B cell (primary cell): ENCODE results near the gene CRIM1. TPM values are rescaled to one million over a fixed set of nuclear protein-coding genes. Genes with fewer than 3 reads are reported as not detected.

ENCODE experiments used
- ATAC-seq: fragments of 200-7000 bp; cut with Tn5 transposase; one replicate; pipeline ENCODE4 v1.10.0; 2021; ENCODE audit warnings: low read depth, mild to moderate bottlenecking, moderate number of reproducible peaks, moderate library complexity
- CTCF ChIA-PET: fragments of 350-600 bp; sonication (Branson Sonifier 250); formaldehyde crosslinking; loops from one replicate; lab custom pipeline; 2021; ENCODE audit warnings: antibody characterized with exemption, inconsistent platforms; lab: Charles Lee
- POLR2A ChIA-PET: fragments of 350-600 bp; sonication (Branson Sonifier 250); formaldehyde crosslinking; loops from one replicate; lab custom pipeline; 2021; ENCODE audit warnings: antibody characterized with exemption; lab: Charles Lee
- DNase-seq: peaks from one replicate; pipeline ENCODE4 v3.0.0; 2013
- H2AFZ ChIP-seq: 2 replicates; pipeline ENCODE4 v1.6.1; 2012; ENCODE audit warnings: mild to moderate bottlenecking, low read depth, low read length; ENCODE audit not compliant: insufficient read depth, poor library complexity, severe bottlenecking
- H3K27ac ChIP-seq, 2 donors: 1 replicate in 1 of 2; 2 replicates in 1 of 2; pipeline ENCODE4 v1.5.1; 2012 to 2013; ENCODE audit warnings: low read length in 2 of 2, mild to moderate bottlenecking in 2 of 2, moderate library complexity in 1 of 2
- H3K27me3 ChIP-seq, 4 experiments: fragments of 200-600 bp in 1 of 4; sonication (generic) in 1 of 4; replicated peaks in 1 of 4; 1 replicate in 2 of 4; 2 replicates in 2 of 4; pipeline versions ENCODE4 v1.6.1 to v1.7.0; 2013 to 2016; ENCODE audit warnings: low read length in 3 of 4, mild to moderate bottlenecking in 2 of 4, mixed read lengths in 1 of 4, moderate library complexity in 1 of 4; ENCODE audit not compliant: insufficient read depth in 4 of 4, control insufficient read depth in 3 of 4; ENCODE audit errors: control extremely low read depth in 1 of 4
- H3K36me3 ChIP-seq, 2 experiments: replicated peaks in 1 of 2; 1 replicate in 1 of 2; 2 replicates in 1 of 2; pipeline versions ENCODE4 v1.6.1 to v1.7.1; 2013; ENCODE audit warnings: low read length in 1 of 2; ENCODE audit not compliant: insufficient read depth in 2 of 2, control insufficient read depth in 1 of 2; ENCODE audit errors: control extremely low read depth in 1 of 2, extremely low read depth in 1 of 2
- H3K4me1 ChIP-seq, 2 donors: fragments of 200-600 bp in 1 of 2; sonication (generic) in 1 of 2; 1 replicate in 1 of 2; 2 replicates in 1 of 2; pipeline versions ENCODE4 v1.5.1 to v1.6.1; 2013 to 2017; ENCODE audit warnings: low read length in 2 of 2; ENCODE audit not compliant: control insufficient read depth in 2 of 2, insufficient read depth in 2 of 2
- H3K4me2 ChIP-seq: replicated peaks from 2 replicates; pipeline ENCODE3; 2012; ENCODE audit warnings: mild to moderate bottlenecking, low read depth, low read length; ENCODE audit not compliant: poor library complexity, severe bottlenecking
- H3K4me3 ChIP-seq, 5 experiments: fragments of 200-600 bp in 1 of 5; sonication (generic) in 1 of 5; 1 replicate in 3 of 5; 2 replicates in 2 of 5; pipeline versions ENCODE4 v1.5.1 to v1.7.0; 2011 to 2016; ENCODE audit warnings: low read length in 4 of 5, mild to moderate bottlenecking in 4 of 5, low read depth in 2 of 5, control low read depth in 1 of 5, moderate library complexity in 1 of 5; ENCODE audit not compliant: insufficient read depth in 1 of 5; ENCODE audit errors: control extremely low read depth in 1 of 5, extremely low read depth in 1 of 5
- H3K79me2 ChIP-seq: fragments of 200-600 bp; sonication (generic); one replicate; pipeline ENCODE4 v1.6.0; 2016; ENCODE audit warnings: low read length; ENCODE audit not compliant: control insufficient read depth, insufficient read depth
- H3K9ac ChIP-seq: fragments of 200-600 bp; sonication (generic); 2 replicates; pipeline ENCODE4 v1.6.1; 2017; ENCODE audit warnings: mild to moderate bottlenecking, low read length, moderate library complexity
- H3K9me3 ChIP-seq, 3 donors: one replicate each; pipeline versions ENCODE4 v1.6.1 to v1.7.1; 2013; ENCODE audit warnings: low read length in 2 of 3; ENCODE audit not compliant: control insufficient read depth in 2 of 3, insufficient read depth in 1 of 3; ENCODE audit errors: control extremely low read depth in 1 of 3
- H4K20me1 ChIP-seq: 2 replicates; pipeline ENCODE4 v1.6.0; 2012; ENCODE audit warnings: mild to moderate bottlenecking, low read length; ENCODE audit not compliant: insufficient read depth, control insufficient read depth, poor library complexity, severe bottlenecking
- H3K27ac Mint-ChIP-seq: one replicate; pipeline ENCODE4 v1.8.0; 2021; ENCODE audit warnings: mixed read lengths
- H3K27me3 Mint-ChIP-seq: one replicate; pipeline ENCODE4 v1.8.0; 2021; ENCODE audit warnings: mixed read lengths
- H3K4me1 Mint-ChIP-seq: one replicate; pipeline ENCODE4 v1.8.0; 2021; ENCODE audit warnings: mixed read lengths
- H3K4me3 Mint-ChIP-seq: one replicate; pipeline ENCODE4 v1.8.0; 2021; ENCODE audit warnings: mixed read lengths
- H3K9me3 Mint-ChIP-seq: one replicate; pipeline ENCODE4 v1.8.0; 2022; ENCODE audit warnings: mixed read lengths; ENCODE audit not compliant: insufficient read depth
- EZH2 ChIP-seq: IDR thresholded peaks from 2 replicates; pipeline ENCODE4 v1.6.1; 2012; ENCODE audit warnings: borderline replicate concordance, low read depth, mild to moderate bottlenecking, moderate library complexity, low read length; ENCODE audit not compliant: insufficient read depth, poor library complexity, severe bottlenecking
- WGBS: methylation state at CpG from one replicate; pipeline ENCODE4 v1.1.5; 2013; ENCODE audit warnings: missing lambda C conversion rate; ENCODE audit not compliant: insufficient coverage; 5-methylcytosine and 5-hydroxymethylcytosine counted together
- intact Hi-C: fragments of 100-400 bp; cut with micrococcal nuclease; formaldehyde crosslinking; loops from one replicate; pipeline ENCODE4 v1.10.0; 2022
- polyA plus RNA-seq: library from polyadenylated mRNA; depleted of rRNA; stranded (reverse); fragments of >200 nt; gene quantifications from 2 replicates; pipeline ENCODE4 v1.2.3, GENCODE V29; 2012
- total RNA-seq, 2 donors: library from RNA; stranded (reverse); fragments of 120-200 nt in 1 of 2; gene quantifications; 1 replicate in 1 of 2; 2 replicates in 1 of 2; pipeline versions ENCODE4 v1.2.3 to v1.2.4, GENCODE V29; 2013 to 2022
- TF ChIP-seq, protein P1 (sequence below): fragments of 200-600 bp; IDR thresholded peaks from one replicate; pipeline ENCODE4 v1.8.0; 2022; ENCODE audit warnings: antibody characterized with exemption, mild to moderate bottlenecking

CRIM1 gene
- total and polyA plus RNA-seq, 2 donors (not counting 1 experiment from before 2014, with no cell fraction given): 1.3 to 5.0 TPM

DNA sequence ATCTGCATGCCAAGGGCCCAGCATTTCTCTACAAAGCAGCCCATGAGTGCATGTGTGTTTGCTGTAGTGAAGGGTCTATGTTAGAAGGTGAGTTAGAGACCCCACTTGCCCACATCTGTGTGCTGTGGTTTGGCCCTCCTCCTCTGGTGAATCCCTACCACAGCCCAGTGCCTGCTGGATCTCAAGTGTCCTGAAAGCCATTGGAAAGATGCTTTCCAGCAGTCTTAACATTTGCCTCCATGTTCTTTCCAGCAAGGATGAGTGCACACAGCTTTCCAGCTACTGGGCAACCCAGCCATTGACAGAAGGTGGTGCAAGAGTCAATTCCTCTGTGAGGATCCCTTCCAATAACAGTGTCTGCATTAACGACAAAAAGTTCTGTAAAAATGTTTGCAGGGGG is 13.6 kb downstream of the CRIM1 start:
- Histone ChIP-seq H3K9me3 (no peaks in the 10 kb centered on the region), H3K79me2 (peaks cover 22% of the 10 kb centered on the region), H3K4me1 (no peaks in the 10 kb centered on the region), H3K4me3 (no peak overlapping the region), H3K4me2 (no peak overlapping the region), H3K36me3 (no peaks in the 10 kb centered on the region), H3K27ac (no peak overlapping the region), H3K9ac (no peak overlapping the region), H3K27me3 (no peaks in the 10 kb centered on the region), H2AFZ (no peak overlapping the region), H4K20me1 (no peaks in the 10 kb centered on the region)
- intact Hi-C loops: no loop called here
- H3K4me1 Mint-ChIP-seq: no peaks in the 10 kb centered on the region
- DNase-seq (no peak), ATAC-seq (no peak)
- H3K27ac Mint-ChIP-seq: no peak overlapping the region
- no peaks in the 10 kb centered on the region for H3K9me3 Mint-ChIP-seq
- no CpG with 5 or more reads among the region's 1 CpG for WGBS
- TF ChIP-seq, protein P1, sequence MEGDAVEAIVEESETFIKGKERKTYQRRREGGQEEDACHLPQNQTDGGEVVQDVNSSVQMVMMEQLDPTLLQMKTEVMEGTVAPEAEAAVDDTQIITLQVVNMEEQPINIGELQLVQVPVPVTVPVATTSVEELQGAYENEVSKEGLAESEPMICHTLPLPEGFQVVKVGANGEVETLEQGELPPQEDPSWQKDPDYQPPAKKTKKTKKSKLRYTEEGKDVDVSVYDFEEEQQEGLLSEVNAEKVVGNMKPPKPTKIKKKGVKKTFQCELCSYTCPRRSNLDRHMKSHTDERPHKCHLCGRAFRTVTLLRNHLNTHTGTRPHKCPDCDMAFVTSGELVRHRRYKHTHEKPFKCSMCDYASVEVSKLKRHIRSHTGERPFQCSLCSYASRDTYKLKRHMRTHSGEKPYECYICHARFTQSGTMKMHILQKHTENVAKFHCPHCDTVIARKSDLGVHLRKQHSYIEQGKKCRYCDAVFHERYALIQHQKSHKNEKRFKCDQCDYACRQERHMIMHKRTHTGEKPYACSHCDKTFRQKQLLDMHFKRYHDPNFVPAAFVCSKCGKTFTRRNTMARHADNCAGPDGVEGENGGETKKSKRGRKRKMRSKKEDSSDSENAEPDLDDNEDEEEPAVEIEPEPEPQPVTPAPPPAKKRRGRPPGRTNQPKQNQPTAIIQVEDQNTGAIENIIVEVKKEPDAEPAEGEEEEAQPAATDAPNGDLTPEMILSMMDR: no peak
- no peak for TF ChIP-seq EZH2
- no peak overlapping the region for H3K4me3 Mint-ChIP-seq
- POLR2A ChIA-PET: no interaction called here
- CTCF ChIA-PET: no interaction called here
- peaks cover 11% of the 10 kb centered on the region for H3K27me3 Mint-ChIP-seq

DNA sequence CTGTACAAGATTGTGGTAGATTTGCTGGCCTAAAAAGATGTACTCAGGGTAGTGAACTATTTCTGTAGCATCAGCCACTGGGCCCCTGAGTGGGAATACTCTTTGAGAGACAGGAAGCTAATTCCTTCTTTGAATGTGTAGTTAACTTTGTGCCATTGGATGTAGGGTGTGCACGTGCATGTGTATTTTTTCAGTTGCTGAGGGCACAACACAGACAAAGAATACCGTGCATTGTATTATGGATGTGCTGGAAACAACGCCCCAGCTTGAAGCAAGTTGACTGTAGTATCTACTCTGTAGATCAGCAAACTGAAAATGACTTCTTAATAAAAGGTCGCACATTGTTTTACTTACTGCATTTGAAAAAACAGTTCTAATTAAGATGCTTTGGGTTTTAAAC is 14.1 kb downstream of the CRIM1 start:
- H4K20me1 ChIP-seq: no peaks in the 10 kb centered on the region
- Mint-ChIP-seq H3K27ac (no peak overlapping the region), H3K4me3 (no peak overlapping the region), H3K4me1 (no peaks in the 10 kb centered on the region), H3K27me3 (peaks cover 10% of the 10 kb centered on the region), H3K9me3 (no peaks in the 10 kb centered on the region)
- POLR2A ChIA-PET: no interaction called here
- no peak overlapping the region for H3K9ac ChIP-seq
- no peaks in the 10 kb centered on the region for H3K27me3 ChIP-seq
- H3K27ac ChIP-seq: no peak overlapping the region
- H3K4me3 ChIP-seq: no peak overlapping the region
- H3K36me3 ChIP-seq: no peaks in the 10 kb centered on the region
- no peak overlapping the region for H3K4me2 ChIP-seq
- CTCF ChIA-PET: no interaction called here
- H3K9me3 ChIP-seq: no peaks in the 10 kb centered on the region
- DNase-seq: no peak
- WGBS: 72% methylated on average over 2 of the region's 4 CpGs
- no peaks in the 10 kb centered on the region for H3K4me1 ChIP-seq
- H3K79me2 ChIP-seq: peaks cover 16% of the 10 kb centered on the region
- H2AFZ ChIP-seq: no peak overlapping the region
- no peak for ATAC-seq
- TF ChIP-seq EZH2: no peak
- TF ChIP-seq, protein P1: no peak
- intact Hi-C loops: no loop called here
